HEK293 (cell line): ENCODE measurements around the gene ZNF248.

Experiments used
- CTCF ChIA-PET: fragments of 350-600 bp; formaldehyde crosslinking; extraction: SDS; loops from one replicate; lab custom pipeline; 2021; ENCODE audit warnings: antibody characterized with exemption; lab: Yijun Ruan, JAX
- POLR2A ChIA-PET: fragments of 300-600 bp; formaldehyde crosslinking; extraction: SDS; loops from one replicate; lab custom pipeline; 2020; ENCODE audit warnings: antibody characterized with exemption, inconsistent platforms; lab: Yijun Ruan, JAX
- H3K27ac ChIP-seq: fragments of 200-500 bp; sonication (Bioruptor generic); 2 replicates; pipeline ENCODE4 v1.5.1; 2014; ENCODE audit warnings: low read depth, low read length, control low read depth, inconsistent platforms; ENCODE audit errors: extremely low read depth
- H3K36me3 ChIP-seq, 2 experiments: fragments of 200-500 bp in 1 of 2; sonication (Bioruptor generic) in 1 of 2; 1 replicate in 1 of 2; 2 replicates in 1 of 2; pipeline ENCODE4 v1.5.1; 2014 to 2017; ENCODE audit warnings: inconsistent platforms in 2 of 2, low read length in 2 of 2; ENCODE audit not compliant: control insufficient read depth in 2 of 2, insufficient read depth in 1 of 2
- H3K4me1 ChIP-seq: fragments of 200-500 bp; sonication (Bioruptor generic); 2 replicates; pipeline ENCODE4 v1.5.1; 2014; ENCODE audit warnings: mild to moderate bottlenecking, low read length, inconsistent platforms; ENCODE audit not compliant: control insufficient read depth, insufficient read depth
- H3K4me3 ChIP-seq: 2 replicates; pipeline ENCODE4 v1.5.1; 2011; ENCODE audit warnings: low read depth, mild to moderate bottlenecking, control low read depth, low read length, moderate library complexity
- H3K9me3 ChIP-seq: fragments of 200-500 bp; sonication (Bioruptor generic); 2 replicates; pipeline ENCODE4 v1.5.1; 2014; ENCODE audit warnings: low read depth, low read length, inconsistent platforms; ENCODE audit not compliant: control insufficient read depth, insufficient read depth
- BCL6B ChIP-seq: fragments of 450-650 bp; formaldehyde crosslinking; IDR thresholded peaks from 2 replicates; pipeline ENCODE4 v1.5.1; 2017; ENCODE audit warnings: missing biosample characterization, missing genetic modification characterization
- CTCF ChIP-seq: fragments of 450-650 bp; formaldehyde crosslinking; IDR thresholded peaks from 2 replicates; pipeline ENCODE4 v1.5.1; 2016; ENCODE audit warnings: missing biosample characterization, missing genetic modification characterization
- EGR2 ChIP-seq: fragments of 450-650 bp; formaldehyde crosslinking; IDR thresholded peaks from 2 replicates; pipeline ENCODE4 v1.5.1; 2016; ENCODE audit warnings: low read depth, missing biosample characterization, missing genetic modification characterization
- HIC1 ChIP-seq: fragments of 450-650 bp; formaldehyde crosslinking; IDR thresholded peaks from 2 replicates; pipeline ENCODE4 v1.5.1; 2016; ENCODE audit warnings: missing biosample characterization, missing genetic modification characterization
- HOXD13 ChIP-seq: sonication (generic); formaldehyde crosslinking; IDR thresholded peaks from 2 replicates; pipeline ENCODE4 v1.8.0; 2022; ENCODE audit warnings: missing genetic modification reagents, borderline replicate concordance
- INSM2 ChIP-seq: fragments of 450-650 bp; formaldehyde crosslinking; IDR thresholded peaks from 2 replicates; pipeline ENCODE4 v1.5.1; 2016; ENCODE audit warnings: missing biosample characterization, missing genetic modification characterization
- KLF1 ChIP-seq: fragments of 450-650 bp; formaldehyde crosslinking; IDR thresholded peaks from 2 replicates; pipeline ENCODE4 v1.5.1; 2016; ENCODE audit warnings: missing biosample characterization, missing genetic modification characterization
- KLF8 ChIP-seq: fragments of 450-650 bp; formaldehyde crosslinking; IDR thresholded peaks from 2 replicates; pipeline ENCODE4 v1.5.1; 2016; ENCODE audit warnings: missing biosample characterization, missing genetic modification characterization
- MEIS1 ChIP-seq: sonication (generic); formaldehyde crosslinking; IDR thresholded peaks from 2 replicates; pipeline ENCODE4 v1.8.1; 2022; ENCODE audit warnings: missing genetic modification reagents, mild to moderate bottlenecking, borderline replicate concordance
- SETDB1 ChIP-seq: IDR thresholded peaks from one replicate; pipeline ENCODE4 v1.6.1; 2017; ENCODE audit warnings: mild to moderate bottlenecking, low read length, moderate library complexity, mixed read lengths; ENCODE audit not compliant: insufficient read length
- SP3 ChIP-seq: fragments of 450-650 bp; formaldehyde crosslinking; IDR thresholded peaks from 2 replicates; pipeline ENCODE4 v1.5.1; 2016; ENCODE audit warnings: missing biosample characterization, missing genetic modification characterization
- ZBTB21 ChIP-seq: fragments of 450-650 bp; formaldehyde crosslinking; IDR thresholded peaks from 2 replicates; pipeline ENCODE4 v1.5.1; 2017; ENCODE audit warnings: missing biosample characterization, missing genetic modification characterization
- ZEB2 ChIP-seq: fragments of 450-650 bp; formaldehyde crosslinking; IDR thresholded peaks from 2 replicates; pipeline ENCODE4 v1.5.1; 2016; ENCODE audit warnings: missing biosample characterization, missing genetic modification characterization
- ZFP37 ChIP-seq: fragments of 450-650 bp; formaldehyde crosslinking; IDR thresholded peaks from 2 replicates; pipeline ENCODE4 v1.5.1; 2016; ENCODE audit warnings: missing biosample characterization, missing genetic modification characterization
- ZFP69B ChIP-seq: fragments of 450-650 bp; formaldehyde crosslinking; IDR thresholded peaks from 2 replicates; pipeline ENCODE4 v1.5.1; 2016; ENCODE audit warnings: missing biosample characterization, missing genetic modification characterization
- ZNF114 ChIP-seq: fragments of 450-650 bp; formaldehyde crosslinking; IDR thresholded peaks from 2 replicates; pipeline ENCODE4 v1.5.0; 2017; ENCODE audit warnings: missing biosample characterization, missing genetic modification characterization
- ZNF146 ChIP-seq: fragments of 450-650 bp; formaldehyde crosslinking; IDR thresholded peaks from 2 replicates; pipeline ENCODE4 v1.5.1; 2016; ENCODE audit warnings: missing biosample characterization, missing genetic modification characterization
- ZNF555 ChIP-seq: fragments of 450-650 bp; formaldehyde crosslinking; conservative IDR thresholded peaks from 2 replicates; pipeline ENCODE4 v1.5.1; 2017; ENCODE audit warnings: missing biosample characterization, mild to moderate bottlenecking, missing genetic modification characterization, inconsistent platforms
- ZNF560 ChIP-seq: fragments of 450-650 bp; formaldehyde crosslinking; IDR thresholded peaks from 2 replicates; pipeline ENCODE4 v1.5.1; 2017; ENCODE audit warnings: missing biosample characterization, missing genetic modification characterization, borderline replicate concordance
- ZSCAN16 ChIP-seq: fragments of 450-650 bp; formaldehyde crosslinking; IDR thresholded peaks from 2 replicates; pipeline ENCODE4 v1.5.1; 2016; ENCODE audit warnings: missing biosample characterization, missing genetic modification characterization

The ZNF248 gene

GRCh38 chr10:37857287-37858211, at the start of gene ZNF248 (continued):
- TF ChIP-seq HIC1 (tag by site-specific recombination): no peak; the same call in 1 of the 2 replicates
- TF ChIP-seq, all 188 proteins: peak for 57

GRCh38 chr10:37906382-37906781, 49.0 kb upstream of the ZNF248 start:
- ChIA-PET POLR2A (no interaction called here), CTCF (no interaction called here)
- TF ChIP-seq ZFP69B (tag by site-specific recombination): no peak
- TF ChIP-seq KLF1 (tag by site-specific recombination): no peak
- no peak for TF ChIP-seq BCL6B (tag by site-specific recombination)
- no peak for TF ChIP-seq ZBTB21 (tag by site-specific recombination)
- no peak for TF ChIP-seq MEIS1 (CRISPR knock-in tag)
- no peak for TF ChIP-seq ZNF146 (tag by site-specific recombination)
- TF ChIP-seq ZNF114: no peak
- TF ChIP-seq ZNF555 (tag by site-specific recombination): no peak
- no peak for TF ChIP-seq ZSCAN16 (tag by site-specific recombination)
- Histone ChIP-seq H3K4me1 (no peaks in the 10 kb centered on the region), H3K9me3 (no peaks in the 10 kb centered on the region), H3K36me3 (no peaks in the 10 kb centered on the region), H3K27ac (no peak overlapping the region), H3K4me3 (no peak overlapping the region)

- Histone ChIP-seq H3K27ac (no peak overlapping the region), H3K9me3 (no peaks in the 10 kb centered on the region), H3K36me3 (no peaks in the 10 kb centered on the region), H3K4me3 (no peak overlapping the region), H3K4me1 (no peaks in the 10 kb centered on the region)
- ChIA-PET POLR2A (no interaction called here), CTCF (no interaction called here)
- no peak for TF ChIP-seq ZEB2 (tag by site-specific recombination)
- TF ChIP-seq SETDB1: peak; percentile 94
Measured at GRCh38 chr10:37896436-37896835, 39.0 kb upstream of the ZNF248 start.

- Histone ChIP-seq H3K4me3 (no peak overlapping the region), H3K4me1 (no peaks in the 10 kb centered on the region), H3K27ac (no peak overlapping the region), H3K36me3 (no peaks in the 10 kb centered on the region), H3K9me3 (no peaks in the 10 kb centered on the region)
- CTCF ChIA-PET: no interaction called here
- POLR2A ChIA-PET: no interaction called here
- no peak for TF ChIP-seq INSM2 (tag by site-specific recombination)
- TF ChIP-seq ZNF146 (tag by site-specific recombination): no peak
- no peak for TF ChIP-seq ZFP37 (tag by site-specific recombination)
- TF ChIP-seq SP3 (tag by site-specific recombination): no peak
- TF ChIP-seq CTCF (tag by site-specific recombination): no peak
- no peak for TF ChIP-seq ZNF560 (tag by site-specific recombination)
- no peak for TF ChIP-seq KLF8
- no peak for TF ChIP-seq MEIS1 (CRISPR knock-in tag)
- TF ChIP-seq EGR2 (tag by site-specific recombination): no peak
- no peak for TF ChIP-seq HOXD13 (CRISPR knock-in tag)
Measured at GRCh38 chr10:37895674-37896073, 38.3 kb upstream of the ZNF248 start.
